Naive thymus-derived CD8-positive, alpha-beta T cell (primary cell): ENCODE measurements around the gene PLCH1. TPM values are rescaled to one million over a fixed set of nuclear protein-coding genes. Genes with fewer than 3 reads are reported as not detected.

Experiments used
- ATAC-seq, 2 donors: fragments of 150-1000 bp; cut with Tn5 transposase in 1 of 2; sonication (Bioruptor Pico), chemical (Tn5 transposase) in 1 of 2; 1 replicate in 1 of 2; 2 replicates in 1 of 2; pipeline ENCODE4 v1.10.0; 2021; ENCODE audit warnings: mild to moderate bottlenecking in 2 of 2, moderate library complexity in 2 of 2
- POLR2A ChIA-PET: fragments of 350-600 bp; sonication (Branson Sonifier 250); formaldehyde crosslinking; loops from one replicate; lab custom pipeline; 2021; ENCODE audit warnings: antibody characterized with exemption; lab: Charles Lee
- DNase-seq, 10 donors: peaks; one replicate each; pipeline versions ENCODE4 v3.0.0 to v3.0.0-alpha.2; 2020 to 2022
- H3K27ac Mint-ChIP-seq, 10 donors: one replicate each; pipeline ENCODE4 v1.8.0; 2020 to 2022; ENCODE audit warnings: mild to moderate bottlenecking in 10 of 10, mixed read lengths in 10 of 10, moderate library complexity in 4 of 10, inconsistent platforms in 1 of 10
- H3K27me3 Mint-ChIP-seq, 5 donors: one replicate each; pipeline ENCODE4 v1.8.0; 2021 to 2022; ENCODE audit warnings: mixed read lengths in 5 of 5
- H3K36me3 Mint-ChIP-seq, 3 donors: one replicate each; pipeline ENCODE4 v1.8.0; 2020 to 2022; ENCODE audit warnings: mixed read lengths in 3 of 3, mild to moderate bottlenecking in 2 of 3, inconsistent platforms in 1 of 3
- H3K4me1 Mint-ChIP-seq, 4 donors: one replicate each; pipeline ENCODE4 v1.8.0; 2021 to 2022; ENCODE audit warnings: mixed read lengths in 4 of 4
- H3K4me3 Mint-ChIP-seq, 10 donors: one replicate each; pipeline ENCODE4 v1.8.0; 2020 to 2022; ENCODE audit warnings: mild to moderate bottlenecking in 10 of 10, mixed read lengths in 10 of 10, moderate library complexity in 6 of 10, inconsistent platforms in 1 of 10
- H3K9me3 Mint-ChIP-seq, 9 donors: one replicate each; pipeline ENCODE4 v1.8.0; 2020 to 2022; ENCODE audit warnings: mixed read lengths in 9 of 9, mild to moderate bottlenecking in 3 of 9, inconsistent platforms in 1 of 9, moderate library complexity in 1 of 9
- polyA plus RNA-seq, 3 donors: library from polyadenylated mRNA; unstranded; fragments of 300-500 nt; fragmentation: Illumina TruSeq; gene quantifications; one replicate each; pipeline ENCODE4 v1.2.3, GENCODE V29; 2021
- total RNA-seq, 8 experiments: library from RNA in 2 of 8; stranded (reverse) in 2 of 8; gene quantifications; one replicate each; pipeline ENCODE4 v1.2.3 and lab custom pipeline; 2021 to 2026

PLCH1 gene
- total and polyA plus RNA-seq, 5 experiments from 2014 or later = not detected

- Mint-ChIP-seq H3K27ac (no peak overlapping the region), H3K27me3 (peaks cover 19 to 75% (median 52%) of the 10 kb centered on the region in 5 donors), H3K4me3 (peak overlapping the region in 6 of 10 donors; percentile 5 to 98 (median 81)), H3K9me3 (peaks cover 0 to 2% (median 0%) of the 10 kb centered on the region in 9 donors), H3K4me1 (peaks cover 14 to 32% (median 23%) of the 10 kb centered on the region in 4 donors), H3K36me3 (no peaks in the 10 kb centered on the region)
- no peak for ATAC-seq
- no peak for DNase-seq
- POLR2A ChIA-PET = no interaction called here
These were observed 2.4 kb downstream of the PLCH1 start for GRCh38 chr3:155742349-155742965.

- H3K27me3 Mint-ChIP-seq = peaks cover 19 to 77% (median 52%) of the 10 kb centered on the region in 5 donors
- POLR2A ChIA-PET = no interaction called here
- H3K36me3 Mint-ChIP-seq = no peaks in the 10 kb centered on the region
- peaks cover 0 to 2% (median 0%) of the 10 kb centered on the region in 9 donors for H3K9me3 Mint-ChIP-seq
- DNase-seq (no peak), ATAC-seq (no peak)
- H3K4me3 Mint-ChIP-seq = no peak overlapping the region
- H3K4me1 Mint-ChIP-seq = peaks cover 14 to 33% (median 23%) of the 10 kb centered on the region in 4 donors
- no peak overlapping the region for H3K27ac Mint-ChIP-seq
These were observed 3.3 kb downstream of the PLCH1 start for GRCh38 chr3:155741603-155742002.

DNA sequence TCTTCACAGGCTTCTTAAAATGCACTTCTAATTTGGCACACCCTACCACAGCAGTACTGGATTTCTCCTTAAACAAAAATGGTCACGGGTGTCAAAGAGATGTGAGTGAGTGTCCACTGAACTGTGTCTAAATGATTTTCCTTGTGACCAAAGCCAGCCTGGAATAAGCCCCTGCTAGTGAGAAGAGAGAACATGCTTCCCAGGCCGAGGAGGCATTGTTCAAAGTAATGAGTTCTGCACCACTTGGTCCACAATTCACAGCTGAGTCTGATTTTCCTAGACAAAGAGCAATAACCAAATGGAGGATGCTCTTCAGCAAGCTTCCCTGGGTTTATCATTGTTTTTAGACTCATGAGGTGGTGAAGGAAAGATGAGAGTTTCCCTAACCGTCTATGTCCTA, 3.8 kb downstream of the PLCH1 start:
- Mint-ChIP-seq H3K4me1 (peaks cover 14 to 32% (median 22%) of the 10 kb centered on the region in 4 donors), H3K27ac (no peak overlapping the region), H3K9me3 (peaks cover 0 to 2% (median 0%) of the 10 kb centered on the region in 9 donors), H3K4me3 (no peak overlapping the region), H3K27me3 (peaks cover 19 to 77% (median 50%) of the 10 kb centered on the region in 5 donors), H3K36me3 (no peaks in the 10 kb centered on the region)
- ATAC-seq (no peak), DNase-seq (no peak)
- POLR2A ChIA-PET = no interaction called here

DNA sequence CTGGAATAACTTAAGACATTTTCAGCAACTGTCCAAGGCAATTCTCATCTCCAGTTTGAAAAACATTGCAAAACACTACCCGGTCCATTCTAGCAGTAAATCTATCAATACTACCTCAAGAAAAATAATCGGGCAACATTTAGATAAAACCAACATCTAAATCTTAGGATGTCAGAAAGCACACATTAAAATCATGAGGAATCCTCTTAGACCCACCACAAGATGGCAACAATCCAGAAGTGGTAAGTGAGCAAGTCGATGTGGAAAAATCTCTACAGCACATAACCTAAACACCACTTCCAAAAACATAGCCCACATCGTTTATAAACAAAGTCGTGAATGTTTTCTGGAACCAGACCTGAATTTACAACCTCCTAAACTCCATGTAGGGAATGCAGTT, 5.7 kb downstream of the PLCH1 start:
- H3K36me3 Mint-ChIP-seq = no peaks in the 10 kb centered on the region
- no peak for ATAC-seq
- peaks cover 16 to 64% (median 38%) of the 10 kb centered on the region in 5 donors for H3K27me3 Mint-ChIP-seq
- H3K27ac Mint-ChIP-seq = no peak overlapping the region
- POLR2A ChIA-PET = no interaction called here
- peaks cover 4 to 14% (median 9%) of the 10 kb centered on the region in 4 donors for H3K4me1 Mint-ChIP-seq
- no peak for DNase-seq
- no peak overlapping the region for H3K4me3 Mint-ChIP-seq
- peaks cover 0 to 2% (median 0%) of the 10 kb centered on the region in 9 donors for H3K9me3 Mint-ChIP-seq

- ATAC-seq = no peak
- Mint-ChIP-seq H3K4me3 (no peak overlapping the region), H3K27me3 (peaks cover 13 to 59% (median 37%) of the 10 kb centered on the region in 5 donors)
These were observed 6.2 kb downstream of the PLCH1 start for GRCh38 chr3:155738580-155739076.

DNA sequence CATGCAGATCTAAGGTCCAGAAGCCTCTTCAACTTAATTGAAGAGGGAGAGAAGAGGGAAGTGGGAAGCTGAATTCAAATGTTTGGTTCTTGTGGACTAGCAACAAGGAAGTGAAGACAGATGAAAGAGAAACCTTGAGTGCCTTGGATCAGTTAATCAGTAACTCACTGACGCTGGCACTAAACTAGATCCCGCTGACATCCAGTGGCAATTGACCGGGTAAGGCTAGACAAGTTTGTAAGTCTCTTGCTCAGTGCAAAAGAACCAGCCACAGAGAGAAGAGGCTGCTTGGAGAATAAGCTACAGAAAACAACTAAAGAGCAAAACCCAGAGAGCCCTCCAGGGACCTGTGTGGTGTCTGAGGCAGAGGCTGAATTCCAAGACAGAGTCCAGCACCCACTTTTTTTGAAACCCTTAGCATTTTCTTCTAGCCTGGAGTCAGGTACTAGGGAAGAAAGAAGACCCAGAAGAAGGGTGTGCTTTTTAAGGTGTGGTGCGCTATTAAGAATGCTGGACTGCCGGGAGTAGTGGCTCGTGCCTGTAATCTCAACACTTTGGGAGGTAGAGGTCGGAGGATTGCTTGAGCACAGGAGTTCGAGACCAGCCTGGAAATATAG, 6.9 kb downstream of the PLCH1 start:
- Mint-ChIP-seq H3K36me3 (no peaks in the 10 kb centered on the region), H3K27me3 (peaks cover 15 to 52% (median 36%) of the 10 kb centered on the region in 5 donors), H3K4me1 (peaks cover 0 to 6% (median 2%) of the 10 kb centered on the region in 4 donors), H3K9me3 (no peaks in the 10 kb centered on the region), H3K27ac (peak overlapping the region in 1 of 10 donors; percentile 92), H3K4me3 (no peak overlapping the region)
- ATAC-seq (no peak), DNase-seq (no peak)
- POLR2A ChIA-PET = interaction anchor here (0.6 kb wide), 1 partner anchor 52 kb away, joined by 8 read pairs; no protein-coding TSS in a partner anchor

More at GRCh38 chr3:155738580-155739076, 6.2 kb downstream of the PLCH1 start:
- Mint-ChIP-seq H3K4me1 (peaks cover 1 to 9% (median 6%) of the 10 kb centered on the region in 4 donors), H3K9me3 (peaks cover 0 to 1% (median 0%) of the 10 kb centered on the region in 9 donors), H3K27ac (no peak overlapping the region), H3K36me3 (no peaks in the 10 kb centered on the region)
- POLR2A ChIA-PET = no interaction called here
- DNase-seq = no peak

DNA sequence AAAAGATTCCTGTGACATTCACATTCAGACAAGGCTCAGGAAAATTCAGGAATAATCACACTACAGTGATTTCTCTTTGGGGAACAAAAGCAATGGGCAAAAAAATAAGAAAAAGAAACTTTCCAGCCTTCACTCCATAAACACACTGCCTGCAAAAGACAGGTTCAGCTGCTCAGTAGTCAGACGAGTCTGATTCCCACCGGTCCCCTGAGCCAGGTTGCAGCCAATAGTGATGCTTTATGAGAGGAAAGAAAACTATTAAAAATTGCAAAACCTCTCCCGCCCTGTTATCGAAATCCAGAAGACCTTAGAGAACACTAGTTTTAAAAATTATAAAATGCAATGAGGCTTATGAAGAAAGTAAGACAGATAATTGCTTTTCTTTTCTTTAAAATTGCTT, 8.5 kb downstream of the PLCH1 start:
- no peak for DNase-seq
- Mint-ChIP-seq H3K27me3 (peaks cover 13 to 43% (median 34%) of the 10 kb centered on the region in 5 donors), H3K9me3 (no peaks in the 10 kb centered on the region), H3K4me3 (no peak overlapping the region), H3K36me3 (no peaks in the 10 kb centered on the region), H3K27ac (peak overlapping the region in 1 of 10 donors; percentile 10), H3K4me1 (peaks cover 0 to 6% (median 0%) of the 10 kb centered on the region in 4 donors)
- ATAC-seq = no peak
- POLR2A ChIA-PET = no interaction called here

- no peak for ATAC-seq
These were observed 14.0 kb downstream of the PLCH1 start for GRCh38 chr3:155730843-155731242.

DNA sequence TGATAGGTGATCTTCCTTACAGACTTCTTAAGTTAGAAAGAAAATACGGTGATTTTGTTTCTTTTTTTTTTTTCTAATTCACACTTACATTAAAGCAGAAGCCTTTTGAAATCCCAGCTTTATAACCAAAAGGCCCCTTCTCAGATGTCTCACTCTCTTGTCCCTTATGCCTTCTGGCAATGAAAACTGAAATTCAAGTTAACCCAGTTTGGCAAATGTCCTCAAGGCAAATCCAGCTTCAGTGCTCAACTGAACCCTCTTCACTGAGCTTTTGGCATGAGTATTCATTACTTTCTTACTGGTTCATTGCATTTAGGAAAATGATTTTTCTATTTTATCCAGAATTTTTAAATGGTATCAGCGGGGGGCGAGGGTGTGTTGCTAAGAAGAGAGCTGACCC, 17.0 kb downstream of the PLCH1 start:
- no peak overlapping the region for H3K4me3 Mint-ChIP-seq
- H3K9me3 Mint-ChIP-seq = peaks cover 0 to 3% (median 0%) of the 10 kb centered on the region in 9 donors
- no peak for DNase-seq
- ATAC-seq = no peak
- POLR2A ChIA-PET = no interaction called here
- H3K36me3 Mint-ChIP-seq = peaks cover 0 to 2% (median 0%) of the 10 kb centered on the region in 3 donors
- H3K27ac Mint-ChIP-seq = no peak overlapping the region
- H3K27me3 Mint-ChIP-seq = peaks cover 9 to 31% (median 13%) of the 10 kb centered on the region in 5 donors
- H3K4me1 Mint-ChIP-seq = no peaks in the 10 kb centered on the region

More at GRCh38 chr3:155730843-155731242, 14.0 kb downstream of the PLCH1 start:
- H3K27me3 Mint-ChIP-seq = peaks cover 13 to 31% (median 21%) of the 10 kb centered on the region in 5 donors
- H3K27ac Mint-ChIP-seq = peak overlapping the region in 1 of 10 donors; percentile 71
- POLR2A ChIA-PET = no interaction called here
- peaks cover 0 to 2% (median 0%) of the 10 kb centered on the region in 3 donors for H3K36me3 Mint-ChIP-seq
- DNase-seq = no peak
- H3K9me3 Mint-ChIP-seq = no peaks in the 10 kb centered on the region
- H3K4me1 Mint-ChIP-seq = no peaks in the 10 kb centered on the region
- no peak overlapping the region for H3K4me3 Mint-ChIP-seq

- peak overlapping the region in 1 of 10 donors; percentile 27 for H3K27ac Mint-ChIP-seq
- peaks cover 0 to 3% (median 0%) of the 10 kb centered on the region in 5 donors for H3K27me3 Mint-ChIP-seq
These were observed 30.6 kb downstream of the PLCH1 start for GRCh38 chr3:155714295-155714718.

GRCh38 chr3:155712008-155712407, 32.9 kb downstream of the PLCH1 start:
- no peak for DNase-seq
- Mint-ChIP-seq H3K27me3 (peaks cover 0 to 3% (median 0%) of the 10 kb centered on the region in 5 donors), H3K4me1 (no peaks in the 10 kb centered on the region), H3K27ac (no peak overlapping the region), H3K4me3 (no peak overlapping the region), H3K36me3 (peaks cover 0 to 2% (median 0%) of the 10 kb centered on the region in 3 donors), H3K9me3 (peaks cover 0 to 12% (median 7%) of the 10 kb centered on the region in 9 donors)
- POLR2A ChIA-PET = no interaction called here
- ATAC-seq = no peak

More at GRCh38 chr3:155714295-155714718, 30.6 kb downstream of the PLCH1 start:
- POLR2A ChIA-PET = no interaction called here
- no peaks in the 10 kb centered on the region for H3K4me1 Mint-ChIP-seq
- DNase-seq (no peak), ATAC-seq (no peak)
- no peak overlapping the region for H3K4me3 Mint-ChIP-seq
- H3K9me3 Mint-ChIP-seq = peaks cover 4 to 31% (median 16%) of the 10 kb centered on the region in 9 donors
- peaks cover 0 to 11% (median 11%) of the 10 kb centered on the region in 3 donors for H3K36me3 Mint-ChIP-seq

DNA sequence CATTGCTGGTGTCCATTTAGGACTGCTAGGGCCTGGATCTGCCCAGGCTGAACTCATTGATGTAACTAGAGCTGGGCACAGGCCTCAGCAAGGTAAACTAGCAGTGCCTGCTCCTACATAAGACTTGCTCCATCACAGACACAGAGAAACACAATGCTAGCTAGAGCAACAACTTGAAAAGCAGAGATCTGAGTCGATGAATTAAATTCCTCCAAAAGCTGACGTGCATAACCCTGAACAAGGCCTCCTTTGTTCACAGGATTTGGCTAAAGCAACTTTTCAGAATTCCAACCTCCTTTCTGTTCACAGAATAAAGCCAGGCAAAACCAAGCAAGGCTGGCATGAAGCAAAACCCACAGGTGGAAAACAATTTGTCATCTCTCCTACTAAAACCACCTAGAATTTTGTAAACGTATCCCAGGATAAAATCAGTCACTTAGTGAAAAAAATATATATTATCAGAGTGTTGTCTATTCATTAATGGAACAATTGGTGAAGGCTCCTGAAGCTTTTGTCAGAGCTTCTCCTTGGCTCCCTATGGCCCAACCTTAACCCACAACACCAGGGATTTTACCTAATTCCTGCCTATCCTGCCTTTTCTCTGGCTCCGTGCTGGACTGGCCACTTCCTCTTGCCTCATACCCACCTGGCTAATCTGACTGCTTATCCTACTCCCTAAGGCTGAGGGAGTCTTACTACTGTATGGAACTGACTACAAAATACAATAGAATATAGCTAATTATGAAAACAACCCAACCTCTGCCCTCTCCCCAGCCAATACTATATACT, 39.9 kb downstream of the PLCH1 start:
- Mint-ChIP-seq H3K36me3 (no peaks in the 10 kb centered on the region), H3K4me1 (peaks cover 0 to 2% (median 0%) of the 10 kb centered on the region in 4 donors), H3K4me3 (no peak overlapping the region), H3K27ac (no peak overlapping the region), H3K9me3 (no peaks in the 10 kb centered on the region), H3K27me3 (peaks cover 0 to 2% (median 0%) of the 10 kb centered on the region in 5 donors)
- POLR2A ChIA-PET = no interaction called here
- ATAC-seq (no peak), DNase-seq (no peak)
